Activated CD8-positive, alpha-beta T cell treated with anti-CD3 and anti-CD28 coated beads for 36 hours (primary cell): ENCODE data around the gene KCTD15. TPM values are rescaled to one million over a fixed set of nuclear protein-coding genes. Genes with fewer than 3 reads are reported as not detected.

Experiments
- ATAC-seq: fragments of 200-7000 bp; cut with Tn5 transposase; one replicate; pipeline ENCODE4 v1.10.0; 2021; ENCODE audit warnings: mild to moderate bottlenecking, moderate library complexity
- CTCF ChIA-PET: fragments of 350-600 bp; sonication (Branson Sonifier 250); formaldehyde crosslinking; loops from one replicate; lab custom pipeline; 2021; ENCODE audit warnings: antibody characterized with exemption; lab: Charles Lee
- POLR2A ChIA-PET: fragments of 350-600 bp; sonication (Branson Sonifier 250); formaldehyde crosslinking; loops from one replicate; lab custom pipeline; 2021; ENCODE audit warnings: antibody characterized with exemption; lab: Charles Lee
- DNase-seq: peaks from one replicate; pipeline ENCODE4 v3.0.0-alpha.2; 2020
- H3K27ac Mint-ChIP-seq: one replicate; pipeline ENCODE4 v1.8.0; 2021; ENCODE audit warnings: mild to moderate bottlenecking, mixed read lengths
- H3K27me3 Mint-ChIP-seq: one replicate; pipeline ENCODE4 v1.8.0; 2021; ENCODE audit warnings: mixed read lengths
- H3K36me3 Mint-ChIP-seq: one replicate; pipeline ENCODE4 v1.8.0; 2021; ENCODE audit warnings: low read depth, mixed read lengths
- H3K4me1 Mint-ChIP-seq: one replicate; pipeline ENCODE4 v1.8.0; 2021; ENCODE audit warnings: low read depth, mixed read lengths
- H3K4me3 Mint-ChIP-seq: one replicate; pipeline ENCODE4 v1.8.0; 2021; ENCODE audit warnings: mild to moderate bottlenecking, moderate library complexity, mixed read lengths
- H3K9me3 Mint-ChIP-seq: one replicate; pipeline ENCODE4 v1.8.0; 2021; ENCODE audit warnings: mixed read lengths
- intact Hi-C: fragments of 100-400 bp; cut with micrococcal nuclease; formaldehyde crosslinking; loops from one replicate; pipeline ENCODE4 v1.10.0; 2022
- total RNA-seq, 2 experiments: library from RNA; stranded (reverse); gene quantifications; one replicate each; pipeline ENCODE4 v1.2.3, GENCODE V29; 2021
- TF ChIP-seq, protein P1 (sequence below): fragments of 200-600 bp; IDR thresholded peaks from one replicate; pipeline ENCODE4 v1.8.0; 2022; ENCODE audit warnings: antibody characterized with exemption, mild to moderate bottlenecking

KCTD15 gene
- total RNA-seq, 2 experiments from 2014 or later, result 8.3 to 8.8 TPM

DNA sequence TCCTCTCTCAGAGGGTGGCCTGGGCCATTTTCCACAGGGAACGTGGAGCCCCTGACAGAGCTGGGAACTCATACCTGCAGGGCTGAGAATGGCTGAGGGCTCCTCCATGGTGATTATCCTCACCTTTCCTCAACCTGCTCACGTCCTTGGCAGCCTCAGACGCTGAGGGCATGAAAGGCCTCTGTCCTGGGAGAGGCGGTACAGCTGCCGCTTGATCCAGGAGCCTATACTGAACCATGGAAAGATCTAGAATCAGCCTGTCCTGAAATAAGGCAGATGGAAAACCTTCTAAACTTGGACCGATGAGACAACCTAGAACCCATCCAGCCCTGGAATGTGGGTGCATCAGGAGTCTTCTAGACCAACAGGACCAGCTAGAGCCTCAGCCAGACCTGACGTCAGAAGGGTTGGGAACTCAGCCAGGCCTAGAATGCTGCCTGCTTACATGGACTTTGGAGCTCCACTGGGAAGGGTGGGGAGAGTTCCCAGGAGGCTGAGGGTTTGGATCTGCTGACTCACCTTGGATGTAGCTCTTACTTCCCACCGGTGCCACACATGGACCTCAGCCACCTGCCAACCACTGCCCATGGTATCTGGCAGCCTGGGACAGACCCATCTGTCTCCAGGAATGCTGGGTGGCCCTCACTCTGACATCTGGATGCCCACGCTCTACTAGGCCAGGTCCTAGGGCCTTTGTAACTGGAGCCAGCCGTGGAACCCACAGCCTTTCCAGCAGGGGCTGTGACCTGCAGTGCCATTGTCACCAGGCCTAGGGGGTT, 7.5 kb downstream of the KCTD15 start:
- ATAC-seq (no peak), DNase-seq (no peak)
- Mint-ChIP-seq H3K27me3 (peaks cover 7% of the 10 kb centered on the region), H3K4me1 (no peaks in the 10 kb centered on the region), H3K9me3 (no peaks in the 10 kb centered on the region), H3K4me3 (no peak overlapping the region), H3K36me3 (no peaks in the 10 kb centered on the region), H3K27ac (no peak overlapping the region)
- TF ChIP-seq, protein P1, sequence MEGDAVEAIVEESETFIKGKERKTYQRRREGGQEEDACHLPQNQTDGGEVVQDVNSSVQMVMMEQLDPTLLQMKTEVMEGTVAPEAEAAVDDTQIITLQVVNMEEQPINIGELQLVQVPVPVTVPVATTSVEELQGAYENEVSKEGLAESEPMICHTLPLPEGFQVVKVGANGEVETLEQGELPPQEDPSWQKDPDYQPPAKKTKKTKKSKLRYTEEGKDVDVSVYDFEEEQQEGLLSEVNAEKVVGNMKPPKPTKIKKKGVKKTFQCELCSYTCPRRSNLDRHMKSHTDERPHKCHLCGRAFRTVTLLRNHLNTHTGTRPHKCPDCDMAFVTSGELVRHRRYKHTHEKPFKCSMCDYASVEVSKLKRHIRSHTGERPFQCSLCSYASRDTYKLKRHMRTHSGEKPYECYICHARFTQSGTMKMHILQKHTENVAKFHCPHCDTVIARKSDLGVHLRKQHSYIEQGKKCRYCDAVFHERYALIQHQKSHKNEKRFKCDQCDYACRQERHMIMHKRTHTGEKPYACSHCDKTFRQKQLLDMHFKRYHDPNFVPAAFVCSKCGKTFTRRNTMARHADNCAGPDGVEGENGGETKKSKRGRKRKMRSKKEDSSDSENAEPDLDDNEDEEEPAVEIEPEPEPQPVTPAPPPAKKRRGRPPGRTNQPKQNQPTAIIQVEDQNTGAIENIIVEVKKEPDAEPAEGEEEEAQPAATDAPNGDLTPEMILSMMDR, result no peak
- intact Hi-C loops, result no loop called here
- ChIA-PET CTCF (interaction anchor here (1.3 kb wide), 1 partner anchor 26 kb away, joined by 3 read pairs; no protein-coding TSS in a partner anchor), POLR2A (no interaction called here)

DNA sequence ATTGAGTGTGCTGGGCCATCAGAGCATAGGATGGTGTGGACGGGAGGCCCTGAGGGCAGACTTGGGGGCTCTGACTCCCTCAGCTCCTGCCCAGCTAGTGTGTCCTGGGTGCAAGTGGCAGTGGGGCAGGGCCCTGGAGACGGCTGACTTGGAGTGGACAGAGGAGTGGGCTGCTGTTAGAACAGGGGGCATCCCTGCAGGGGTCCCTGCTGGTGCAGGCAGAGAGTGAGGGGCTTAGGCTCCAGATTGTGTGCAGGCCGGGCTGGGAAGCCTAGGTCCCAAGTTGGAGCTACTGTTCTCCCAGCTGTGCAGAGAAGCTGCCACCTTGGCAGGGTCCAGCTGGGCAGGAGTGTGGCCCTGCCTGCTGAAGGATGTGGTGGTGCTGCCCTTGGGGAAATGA, 8.6 kb downstream of the KCTD15 start:
- no peaks in the 10 kb centered on the region for H3K36me3 Mint-ChIP-seq

DNA sequence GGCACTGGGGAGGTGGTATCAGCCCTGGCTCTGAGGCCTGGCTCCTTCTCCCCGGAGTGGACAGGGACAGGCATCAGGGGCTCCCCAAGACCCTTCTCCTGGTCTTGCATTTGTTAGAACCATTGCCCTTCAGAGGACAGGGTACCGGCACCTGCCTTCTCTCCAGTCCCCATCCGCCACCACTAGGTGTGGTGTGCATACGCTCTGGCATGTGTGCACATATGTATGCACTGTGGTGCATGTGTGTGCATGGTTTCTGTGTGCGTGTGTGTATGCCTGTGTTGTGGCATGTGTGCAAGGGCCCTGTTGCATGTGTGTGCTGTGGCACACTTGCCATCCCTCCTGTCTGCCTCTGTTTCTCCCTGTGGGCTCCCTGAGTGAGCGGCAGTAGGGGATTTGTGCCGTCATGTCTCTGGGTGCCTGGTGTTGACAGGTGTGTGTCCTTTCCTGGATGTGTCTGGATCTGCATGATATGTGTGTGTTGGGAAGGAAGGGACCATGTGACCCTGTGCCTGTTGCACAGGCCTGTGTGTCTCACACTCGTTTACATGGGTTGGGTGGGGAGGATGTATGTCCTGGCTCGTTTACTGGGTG, 9.3 kb downstream of the KCTD15 start:
- CTCF ChIA-PET, result no interaction called here
- Mint-ChIP-seq H3K4me1 (no peaks in the 10 kb centered on the region), H3K9me3 (no peaks in the 10 kb centered on the region), H3K27me3 (no peaks in the 10 kb centered on the region), H3K27ac (no peak overlapping the region), H3K4me3 (no peak overlapping the region), H3K36me3 (no peaks in the 10 kb centered on the region)
- intact Hi-C loops, result no loop called here
- ATAC-seq (no peak), DNase-seq (no peak)
- TF ChIP-seq, protein P1, result no peak
- POLR2A ChIA-PET, result no interaction called here

More for the DNA sequence above, 8.6 kb downstream of the KCTD15 start:
- H3K4me1 Mint-ChIP-seq, result no peaks in the 10 kb centered on the region
- ATAC-seq (no peak), DNase-seq (no peak)
- CTCF ChIA-PET, result interaction anchor here (0.5 kb wide), 1 partner anchor 341 kb away, joined by 3 read pairs; no protein-coding TSS in a partner anchor
- H3K27ac Mint-ChIP-seq, result no peak overlapping the region
- H3K4me3 Mint-ChIP-seq, result no peak overlapping the region
- intact Hi-C loops, result no loop called here
- POLR2A ChIA-PET, result no interaction called here
- H3K9me3 Mint-ChIP-seq, result no peaks in the 10 kb centered on the region
- TF ChIP-seq, protein P1, result no peak
- H3K27me3 Mint-ChIP-seq, result no peaks in the 10 kb centered on the region

DNA sequence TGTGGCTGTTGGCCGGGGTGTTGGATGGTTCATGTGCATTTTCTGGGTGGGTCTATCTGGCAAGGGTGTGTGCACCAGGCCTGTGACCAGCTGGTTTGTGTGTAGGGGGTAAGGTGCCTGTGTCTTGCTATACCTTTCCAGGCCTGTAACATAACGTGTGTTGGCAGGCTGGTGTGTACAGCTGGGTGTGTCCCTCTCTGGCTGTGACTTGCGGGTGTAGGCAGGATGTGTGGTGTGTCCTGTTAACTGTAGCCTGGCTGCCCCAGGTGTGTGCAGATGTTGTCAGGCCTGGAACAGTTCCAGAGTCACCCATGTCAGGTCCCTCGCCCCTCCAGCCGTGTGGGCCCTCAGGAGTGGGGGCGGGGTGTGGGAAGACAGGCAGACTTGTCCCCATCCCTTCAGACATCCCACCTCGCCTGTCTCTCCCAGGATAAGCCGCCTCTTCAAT, 9.8 kb downstream of the KCTD15 start:
- no peak for ATAC-seq
- no peaks in the 10 kb centered on the region for H3K9me3 Mint-ChIP-seq
- ChIA-PET POLR2A (interaction anchor here (0.5 kb wide), 1 partner anchor 174 kb away, joined by 3 read pairs; no protein-coding TSS in a partner anchor), CTCF (interaction anchor here (1.0 kb wide), 1 partner anchor 12 kb away, joined by 3 read pairs; no protein-coding TSS in a partner anchor)
- TF ChIP-seq, protein P1, result no peak
- H3K4me3 Mint-ChIP-seq, result no peak overlapping the region
- no peak for DNase-seq
- intact Hi-C loops, result no loop called here
- no peak overlapping the region for H3K27ac Mint-ChIP-seq
- no peaks in the 10 kb centered on the region for H3K36me3 Mint-ChIP-seq
- H3K27me3 Mint-ChIP-seq, result no peaks in the 10 kb centered on the region
- no peaks in the 10 kb centered on the region for H3K4me1 Mint-ChIP-seq

DNA sequence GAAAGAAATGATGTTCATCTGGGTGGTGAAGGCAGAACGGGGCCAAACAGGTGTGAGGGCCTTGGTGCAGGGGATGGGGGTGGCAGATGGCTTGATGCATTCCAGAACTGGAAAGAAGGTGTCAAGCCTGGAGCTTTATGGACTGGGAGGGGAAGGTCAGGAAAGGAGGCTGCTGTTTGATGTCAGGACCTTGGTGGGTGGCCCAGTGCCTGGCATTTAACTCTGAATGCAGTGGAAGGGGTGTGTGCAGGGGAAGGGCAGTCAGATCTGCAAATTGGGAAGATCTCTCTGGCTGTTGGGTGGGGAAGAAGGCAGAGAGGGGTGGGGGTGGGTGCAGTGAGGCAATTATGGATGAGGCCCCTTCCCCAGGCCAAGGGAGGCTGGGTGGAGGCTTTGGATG, 11.7 kb downstream of the KCTD15 start:
- H3K27me3 Mint-ChIP-seq, result no peaks in the 10 kb centered on the region
- H3K4me3 Mint-ChIP-seq, result no peak overlapping the region
- ATAC-seq (no peak), DNase-seq (no peak)
- TF ChIP-seq, protein P1, result no peak
- H3K4me1 Mint-ChIP-seq, result no peaks in the 10 kb centered on the region
- H3K36me3 Mint-ChIP-seq, result no peaks in the 10 kb centered on the region
- ChIA-PET POLR2A (no interaction called here), CTCF (no interaction called here)
- intact Hi-C loops, result no loop called here
- no peaks in the 10 kb centered on the region for H3K9me3 Mint-ChIP-seq
- H3K27ac Mint-ChIP-seq, result no peak overlapping the region
